ENCODE data around the gene PDXP.

Gene PDXP, protein sequence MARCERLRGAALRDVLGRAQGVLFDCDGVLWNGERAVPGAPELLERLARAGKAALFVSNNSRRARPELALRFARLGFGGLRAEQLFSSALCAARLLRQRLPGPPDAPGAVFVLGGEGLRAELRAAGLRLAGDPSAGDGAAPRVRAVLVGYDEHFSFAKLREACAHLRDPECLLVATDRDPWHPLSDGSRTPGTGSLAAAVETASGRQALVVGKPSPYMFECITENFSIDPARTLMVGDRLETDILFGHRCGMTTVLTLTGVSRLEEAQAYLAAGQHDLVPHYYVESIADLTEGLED

DNA sequence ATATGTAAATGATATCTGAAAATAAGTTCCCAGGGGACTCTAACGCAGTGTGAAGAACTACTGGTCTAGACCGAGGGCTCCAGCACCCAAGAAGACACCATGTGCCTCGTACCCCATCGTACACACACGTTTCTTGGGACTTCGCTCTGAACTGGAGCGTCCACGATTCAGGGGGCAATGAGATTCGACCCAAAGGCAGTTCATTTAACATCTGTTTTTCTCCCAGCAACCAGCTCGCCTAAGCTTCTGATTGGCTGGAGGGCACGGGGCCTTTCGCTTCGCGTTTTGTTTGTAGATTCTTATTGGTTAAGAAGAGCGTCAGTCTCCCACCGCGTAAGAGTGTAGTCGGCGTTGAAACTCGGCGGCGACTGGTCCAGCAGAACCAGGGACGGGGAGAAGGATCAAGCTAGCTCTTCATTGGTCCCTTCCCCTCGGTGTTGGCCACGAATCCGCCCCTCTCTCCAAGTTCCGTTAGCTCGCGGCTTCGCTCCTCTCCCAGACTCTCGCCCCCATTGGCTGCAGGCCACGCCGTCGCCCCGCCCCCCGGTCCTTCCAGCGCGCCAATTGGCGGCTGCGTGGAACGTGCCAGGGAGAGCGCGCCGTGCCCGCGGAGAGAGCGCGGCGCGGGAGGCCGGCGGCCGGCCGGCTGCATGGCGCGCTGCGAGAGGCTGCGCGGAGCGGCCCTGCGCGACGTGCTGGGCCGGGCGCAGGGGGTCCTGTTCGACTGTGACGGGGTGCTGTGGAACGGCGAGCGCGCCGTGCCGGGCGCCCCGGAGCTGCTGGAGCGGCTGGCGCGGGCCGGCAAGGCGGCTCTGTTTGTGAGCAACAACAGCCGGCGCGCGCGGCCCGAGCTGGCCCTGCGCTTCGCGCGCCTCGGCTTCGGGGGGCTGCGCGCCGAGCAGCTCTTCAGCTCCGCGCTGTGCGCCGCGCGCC, at the start of gene PDXP:
TSS of gene PDXP (plus strand) at position 591 of the 933 bp plus-strand sequence. CDS start at position 651, 60 bp downstream.
- TF ChIP-seq MAX (IDR thresholded peaks at IDR 0.05) (peak; percentile 82), TEAD4 (IDR thresholded peaks at IDR 0.05) (no peak), CREB1 (IDR thresholded peaks at IDR 0.05; ENCODE audit: low read depth) (peak; percentile 86), EGR1 (IDR thresholded peaks at IDR 0.05) (no peak), YY1 (IDR thresholded peaks at IDR 0.05; ENCODE audit: low read depth) (0 out of 2 replicates have a peak, but pooled peaks have one; percentile 33), CEBPB (IDR thresholded peaks at IDR 0.05) (no peak), TAF1 (IDR thresholded peaks at IDR 0.05; ENCODE audit: low read depth) (peak; percentile 19; the same call in 1 of the 2 replicates), RAD21 (IDR thresholded peaks at IDR 0.05; ENCODE audit: low read depth) (no peak), ZBTB7A (IDR thresholded peaks at IDR 0.05; ENCODE audit: low read depth) (no peak)

GRCh38 chr22:37609240-37610152, 49.0 kb upstream of the PDXP start:
- no peak for TF ChIP-seq EP300 (IDR thresholded peaks at IDR 0.05; ENCODE audit: borderline replicate concordance)

DNA sequence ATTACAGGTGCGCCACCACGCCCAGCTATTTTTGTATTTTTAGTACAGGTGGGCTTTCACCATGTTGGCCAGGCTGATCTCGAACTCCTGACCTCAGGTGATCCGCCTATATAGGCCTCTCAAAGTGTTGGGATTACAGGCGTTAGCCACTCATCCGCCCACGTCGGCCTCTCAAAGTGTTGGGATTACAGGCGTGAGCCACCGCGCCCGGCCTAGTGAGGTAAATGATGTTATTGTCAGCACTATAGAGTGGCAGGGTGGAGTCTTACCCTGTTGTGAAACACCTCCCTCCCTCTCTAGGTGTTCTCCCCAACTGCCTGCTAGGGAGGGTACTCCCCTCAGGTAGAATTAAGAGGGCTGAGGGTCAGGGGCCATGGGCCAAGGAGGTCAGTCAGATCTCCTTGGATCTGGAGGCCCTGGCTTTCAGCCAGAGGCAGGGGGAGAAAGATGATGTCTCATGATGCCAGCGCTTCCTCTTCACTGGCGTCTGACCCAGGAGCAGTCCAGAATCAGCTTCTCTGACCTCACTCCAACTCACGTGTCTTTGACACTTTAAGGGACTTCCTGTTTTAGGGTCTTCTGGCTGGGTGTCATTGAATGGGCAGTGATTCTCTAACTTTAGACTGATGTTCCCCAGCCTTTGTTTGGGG, 47.9 kb upstream of the PDXP start:
- TF ChIP-seq REST (IDR thresholded peaks at IDR 0.05; ENCODE audit: low read depth), result no peak
- TF ChIP-seq YY1 (IDR thresholded peaks at IDR 0.05; ENCODE audit: low read depth), result no peak
- TF ChIP-seq EP300 (IDR thresholded peaks at IDR 0.05; ENCODE audit: borderline replicate concordance), result no peak
- TF ChIP-seq EGR1 (IDR thresholded peaks at IDR 0.05), result no peak
- TF ChIP-seq TCF12 (IDR thresholded peaks at IDR 0.05; ENCODE audit: low read depth), result no peak
- no peak for TF ChIP-seq TEAD4 (IDR thresholded peaks at IDR 0.05)
- TF ChIP-seq, protein P1, sequence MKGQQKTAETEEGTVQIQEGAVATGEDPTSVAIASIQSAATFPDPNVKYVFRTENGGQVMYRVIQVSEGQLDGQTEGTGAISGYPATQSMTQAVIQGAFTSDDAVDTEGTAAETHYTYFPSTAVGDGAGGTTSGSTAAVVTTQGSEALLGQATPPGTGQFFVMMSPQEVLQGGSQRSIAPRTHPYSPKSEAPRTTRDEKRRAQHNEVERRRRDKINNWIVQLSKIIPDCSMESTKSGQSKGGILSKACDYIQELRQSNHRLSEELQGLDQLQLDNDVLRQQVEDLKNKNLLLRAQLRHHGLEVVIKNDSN (IDR thresholded peaks at IDR 0.05), result no peak
- TF ChIP-seq RAD21 (IDR thresholded peaks at IDR 0.05; ENCODE audit: low read depth), result no peak
- no peak for TF ChIP-seq NFIC (IDR thresholded peaks at IDR 0.05)
- no peak for TF ChIP-seq ZBTB7A (IDR thresholded peaks at IDR 0.05; ENCODE audit: low read depth)
- TF ChIP-seq FOXM1 (IDR thresholded peaks at IDR 0.05; ENCODE audit: borderline replicate concordance, low read depth), result no peak
- TF ChIP-seq CEBPB (IDR thresholded peaks at IDR 0.05), result no peak
- no peak for TF ChIP-seq MAX (IDR thresholded peaks at IDR 0.05)
- TF ChIP-seq TAF1 (IDR thresholded peaks at IDR 0.05; ENCODE audit: low read depth), result no peak
- no peak for TF ChIP-seq CREB1 (IDR thresholded peaks at IDR 0.05; ENCODE audit: low read depth)

DNA sequence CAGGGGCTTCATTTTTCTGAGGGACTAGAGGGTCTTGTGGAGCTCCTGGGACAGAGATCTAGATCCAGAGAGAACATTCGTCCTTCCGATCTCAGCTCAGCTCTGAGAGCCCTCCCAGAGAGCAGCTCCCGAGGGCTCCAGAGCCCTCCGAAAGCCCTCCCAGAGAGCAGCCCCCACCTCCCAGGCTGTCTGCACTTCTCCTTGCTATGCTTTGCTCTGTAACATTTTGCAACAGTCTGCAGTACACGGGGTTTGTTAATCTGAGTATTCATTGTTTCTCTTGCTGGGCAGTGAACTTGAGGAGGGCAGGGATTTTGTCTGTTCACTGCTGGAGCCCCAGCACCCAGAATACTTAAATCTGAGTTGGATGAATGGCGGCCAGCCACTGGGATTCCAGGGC, 47.3 kb upstream of the PDXP start:
- TF ChIP-seq TEAD4 (IDR thresholded peaks at IDR 0.05) (no peak), NFIC (IDR thresholded peaks at IDR 0.05) (no peak), TCF12 (IDR thresholded peaks at IDR 0.05; ENCODE audit: low read depth) (no peak), RAD21 (IDR thresholded peaks at IDR 0.05; ENCODE audit: low read depth) (no peak), REST (IDR thresholded peaks at IDR 0.05; ENCODE audit: low read depth) (no peak), EP300 (IDR thresholded peaks at IDR 0.05; ENCODE audit: borderline replicate concordance) (no peak), MAX (IDR thresholded peaks at IDR 0.05) (no peak), FOXM1 (IDR thresholded peaks at IDR 0.05; ENCODE audit: borderline replicate concordance, low read depth) (no peak), EGR1 (IDR thresholded peaks at IDR 0.05) (no peak), CREB1 (IDR thresholded peaks at IDR 0.05; ENCODE audit: low read depth) (no peak), YY1 (IDR thresholded peaks at IDR 0.05; ENCODE audit: low read depth) (no peak), CEBPB (IDR thresholded peaks at IDR 0.05) (no peak)
